Esophagus muscularis mucosa (tissue), 3 donors: ENCODE results near the gene EHD4.

ENCODE experiments used
- CTCF ChIP-seq, 3 experiments: fragments of 200-600 bp in 2 of 3; fragments of 450-650 bp in 1 of 3; sonication (generic) in 2 of 3; IDR thresholded peaks; one replicate each; pipeline ENCODE4 v1.5.1; 2017 to 2019; ENCODE audit warnings: antibody characterized with exemption in 3 of 3, mild to moderate bottlenecking in 2 of 3, moderate library complexity in 1 of 3
- POLR2A ChIP-seq: fragments of 450-650 bp; IDR thresholded peaks from one replicate; pipeline ENCODE4 v1.6.1; 2017; ENCODE audit warnings: antibody characterized with exemption, moderate library complexity, mild to moderate bottlenecking, low read depth
- POLR2AphosphoS5 ChIP-seq, 2 donors: sonication (generic); formaldehyde crosslinking; IDR thresholded peaks; one replicate each; pipeline ENCODE4 v1.6.1; 2017; ENCODE audit warnings: antibody characterized with exemption in 2 of 2

- TF ChIP-seq CTCF (IDR thresholded peaks at IDR 0.05) (no peak), POLR2AphosphoS5 (IDR thresholded peaks at IDR 0.05) (no peak), POLR2A (no peak)
Measured at GRCh38 chr15:41981371-41982132, 9.2 kb upstream of the EHD4 start.
